ENCODE data around the gene MATK. TPM values are rescaled to one million over a fixed set of nuclear protein-coding genes. Genes with fewer than 3 reads are reported as not detected.

The MATK gene
- total RNA-seq, 1 experiment from 2014 or later, result 0.29 TPM

DNA sequence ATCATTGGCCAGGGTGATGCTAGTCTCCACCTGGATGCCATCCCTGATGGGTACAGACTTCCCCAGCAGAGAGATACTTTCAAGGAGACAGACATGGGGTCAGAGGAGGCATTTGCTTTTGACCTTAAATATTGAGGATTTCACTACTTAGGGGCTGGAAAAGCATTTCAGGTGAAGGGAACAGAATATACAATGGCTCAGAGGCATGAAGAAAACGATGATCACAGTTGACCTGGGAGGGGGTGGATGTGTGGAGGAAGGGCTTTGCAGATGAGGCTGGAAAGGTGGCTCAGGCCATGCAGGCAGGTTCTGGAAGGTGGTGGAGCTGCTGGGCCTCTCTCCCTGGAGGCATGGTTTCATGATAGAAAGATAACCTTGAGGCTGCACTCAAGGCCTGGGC lies 3.9 kb downstream of the MATK start:
- peaks cover 11% of the 10 kb centered on the region for H3K9me3 Mint-ChIP-seq (ENCODE audit: unreplicated experiment)
- no peak for DNase-seq
- H3K27me3 ChIP-seq (replicated peaks; ENCODE audit: control insufficient read depth, insufficient read depth, low read length), result no peaks in the 10 kb centered on the region
- H3K4me1 ChIP-seq, result no peaks in the 10 kb centered on the region
- H3K27ac Mint-ChIP-seq (ENCODE audit: unreplicated experiment), result no peak overlapping the region
- H3K36me3 ChIP-seq (ENCODE audit: control insufficient read depth, insufficient read depth, low read length), result no peaks in the 10 kb centered on the region
- intact Hi-C loops (cut with micrococcal nuclease; ENCODE audit: unreplicated experiment), result no loop called here
- H3K4me3 Mint-ChIP-seq (ENCODE audit: unreplicated experiment), result no peak overlapping the region
- no peak overlapping the region for H3K4me3 ChIP-seq (ENCODE audit: low read depth, low read length)
- POLR2A ChIA-PET, result no interaction called here
- peaks cover 19% of the 10 kb centered on the region; the same call in 1 of the 2 replicates for H3K9me3 ChIP-seq
- H3K4me1 Mint-ChIP-seq (ENCODE audit: low read depth, unreplicated experiment), result no peaks in the 10 kb centered on the region
- no peaks in the 10 kb centered on the region for H3K27me3 Mint-ChIP-seq (ENCODE audit: insufficient read depth, unreplicated experiment)
- no peak for TF ChIP-seq CTCF (IDR thresholded peaks at IDR 0.05; ENCODE audit: insufficient read depth in 1 of 2, low read depth in 1 of 2, low read length in 1 of 2, severe bottlenecking in 1 of 2, unreplicated experiment in 1 of 2)
- H3K36me3 Mint-ChIP-seq (ENCODE audit: insufficient read depth, unreplicated experiment), result no peaks in the 10 kb centered on the region
- BruUV-seq (replicated peaks), result no TSS peak
- CTCF ChIA-PET, result no interaction called here

- ChIA-PET POLR2A (no interaction called here), CTCF (no interaction called here)
- Histone ChIP-seq H3K27me3 (replicated peaks; ENCODE audit: control insufficient read depth, insufficient read depth, low read length) (no peaks in the 10 kb centered on the region), H3K4me1 (no peaks in the 10 kb centered on the region), H3K4me3 (ENCODE audit: low read depth, low read length) (no peak overlapping the region), H3K9me3 (peaks cover 19% of the 10 kb centered on the region; the same call in 1 of the 2 replicates), H3K36me3 (ENCODE audit: control insufficient read depth, insufficient read depth, low read length) (no peaks in the 10 kb centered on the region)
- BruUV-seq (replicated peaks), result no TSS peak
- TF ChIP-seq CTCF (IDR thresholded peaks at IDR 0.05; ENCODE audit: insufficient read depth in 1 of 2, low read depth in 1 of 2, low read length in 1 of 2, severe bottlenecking in 1 of 2, unreplicated experiment in 1 of 2), result no peak
- H3K4me1 Mint-ChIP-seq (ENCODE audit: low read depth, unreplicated experiment), result no peaks in the 10 kb centered on the region
- H3K27me3 Mint-ChIP-seq (ENCODE audit: insufficient read depth, unreplicated experiment), result no peaks in the 10 kb centered on the region
- no peak overlapping the region for H3K27ac Mint-ChIP-seq (ENCODE audit: unreplicated experiment)
- H3K9me3 Mint-ChIP-seq (ENCODE audit: unreplicated experiment), result peaks cover 11% of the 10 kb centered on the region
- H3K4me3 Mint-ChIP-seq (ENCODE audit: unreplicated experiment), result no peak overlapping the region
- H3K36me3 Mint-ChIP-seq (ENCODE audit: insufficient read depth, unreplicated experiment), result no peaks in the 10 kb centered on the region
- no peak for DNase-seq
- intact Hi-C loops (cut with micrococcal nuclease; ENCODE audit: unreplicated experiment), result no loop called here
Observed at GRCh38 chr19:3781603-3782002, 4.6 kb downstream of the MATK start.

GRCh38 chr19:3780786-3781304 lies 5.3 kb downstream of the MATK start:
- H3K4me3 ChIP-seq (ENCODE audit: low read depth, low read length), result no peak overlapping the region
- H3K27ac Mint-ChIP-seq (ENCODE audit: unreplicated experiment), result no peak overlapping the region
- no TSS peak for BruUV-seq (replicated peaks)
- H3K9me3 ChIP-seq, result peaks cover 19% of the 10 kb centered on the region; the same call in 1 of the 2 replicates
- H3K9me3 Mint-ChIP-seq (ENCODE audit: unreplicated experiment), result peaks cover 11% of the 10 kb centered on the region
- intact Hi-C loops (cut with micrococcal nuclease; ENCODE audit: unreplicated experiment), result no loop called here
- H3K36me3 ChIP-seq (ENCODE audit: control insufficient read depth, insufficient read depth, low read length), result no peaks in the 10 kb centered on the region
- H3K27me3 ChIP-seq (replicated peaks; ENCODE audit: control insufficient read depth, insufficient read depth, low read length), result no peaks in the 10 kb centered on the region
- no peak overlapping the region for H3K4me3 Mint-ChIP-seq (ENCODE audit: unreplicated experiment)
- no peaks in the 10 kb centered on the region for H3K4me1 ChIP-seq
- H3K4me1 Mint-ChIP-seq (ENCODE audit: low read depth, unreplicated experiment), result no peaks in the 10 kb centered on the region
- POLR2A ChIA-PET, result interaction anchor here (1.1 kb wide), 1 partner anchor 18 kb away, joined by 3 read pairs; the partner anchor contains the start of gene MRPL54
- no peak for DNase-seq
- TF ChIP-seq CTCF (IDR thresholded peaks at IDR 0.05; ENCODE audit: insufficient read depth in 1 of 2, low read depth in 1 of 2, low read length in 1 of 2, severe bottlenecking in 1 of 2, unreplicated experiment in 1 of 2), result no peak
- CTCF ChIA-PET, result no interaction called here
- no peaks in the 10 kb centered on the region for H3K27me3 Mint-ChIP-seq (ENCODE audit: insufficient read depth, unreplicated experiment)
- H3K36me3 Mint-ChIP-seq (ENCODE audit: insufficient read depth, unreplicated experiment), result no peaks in the 10 kb centered on the region
